Osteoblast (primary cell): ENCODE measurements around the gene PLAAT4. TPM values are rescaled to one million over a fixed set of nuclear protein-coding genes. Genes with fewer than 3 reads are reported as not detected.
"Not testable (repeated sequence)": the region's sequence is repeated elsewhere in the genome, so short reads cannot be mapped to it uniquely, and the experiment has no call there.

ENCODE experiments used
- DNase-seq: peaks from one replicate; pipeline ENCODE4 v3.0.0; 2011; ENCODE audit warnings: low spot score, mixed read lengths; ENCODE audit not compliant: insufficient read length; ENCODE audit errors: missing footprints
- H2AFZ ChIP-seq: 2 replicates; pipeline ENCODE4 v1.6.0; 2011; ENCODE audit warnings: mild to moderate bottlenecking, low read length
- H3K27ac ChIP-seq: 2 replicates; pipeline ENCODE4 v1.5.1; 2011; ENCODE audit warnings: mild to moderate bottlenecking, low read depth, low read length, moderate library complexity
- H3K27me3 ChIP-seq: 2 replicates; pipeline ENCODE4 v1.6.0; 2012; ENCODE audit warnings: mild to moderate bottlenecking, control low read depth, inconsistent platforms, low read length, moderate library complexity; ENCODE audit not compliant: insufficient read depth
- H3K36me3 ChIP-seq: 2 replicates; pipeline ENCODE4 v1.5.1; 2011; ENCODE audit warnings: mild to moderate bottlenecking, low read length, control low read depth, moderate library complexity; ENCODE audit not compliant: insufficient read depth
- H3K4me1 ChIP-seq: 2 replicates; pipeline ENCODE4 v1.5.1; 2011; ENCODE audit warnings: mild to moderate bottlenecking, low read length, control low read depth, moderate library complexity; ENCODE audit not compliant: insufficient read depth
- H3K4me2 ChIP-seq: 2 replicates; pipeline ENCODE4 v1.6.0; 2011; ENCODE audit warnings: mild to moderate bottlenecking, low read length; ENCODE audit not compliant: insufficient read depth
- H3K4me3 ChIP-seq: fragments of 200-600 bp; sonication (generic); 3 replicates; pipeline ENCODE4 v1.5.1; 2012; ENCODE audit warnings: mild to moderate bottlenecking, low read length, inconsistent platforms; ENCODE audit not compliant: insufficient read depth
- H3K79me2 ChIP-seq: 2 replicates; pipeline ENCODE4 v1.6.0; 2012; ENCODE audit warnings: mild to moderate bottlenecking, low read length, control low read depth, inconsistent platforms; ENCODE audit not compliant: insufficient read depth
- H3K9me3 ChIP-seq: 2 replicates; pipeline ENCODE4 v1.5.1; 2011; ENCODE audit warnings: low read depth, low read length, control low read depth
- H4K20me1 ChIP-seq: 2 replicates; pipeline ENCODE4 v1.6.0; 2012; ENCODE audit warnings: mild to moderate bottlenecking, low read length, control low read depth; ENCODE audit not compliant: insufficient read depth
- total RNA-seq: library from RNA; depleted of rRNA; stranded (reverse); fragments of >200 nt; gene quantifications from 2 replicates; pipeline ENCODE4 v1.2.3, GENCODE V29; 2012
- TF ChIP-seq, protein P1 (sequence below): IDR thresholded peaks from 2 replicates; pipeline ENCODE4 v1.5.1; 2011; ENCODE audit warnings: mild to moderate bottlenecking, low read depth, low read length, moderate library complexity; ENCODE audit errors: extremely low read depth

Gene PLAAT4
- total RNA-seq, 1 donor: 26.1 TPM

GRCh38 chr11:63530021-63530420, 6.6 kb upstream of the PLAAT4 start:
- Histone ChIP-seq H3K4me2 (no peak overlapping the region), H3K27me3 (no peaks in the 10 kb centered on the region), H3K4me1 (peaks cover 6% of the 10 kb centered on the region), H3K4me3 (no peak overlapping the region), H3K27ac (no peak overlapping the region), H3K79me2 (no peaks in the 10 kb centered on the region), H4K20me1 (no peaks in the 10 kb centered on the region), H2AFZ (no peak overlapping the region), H3K36me3 (no peaks in the 10 kb centered on the region), H3K9me3 (no peaks in the 10 kb centered on the region)
- DNase-seq: no peak
- TF ChIP-seq, protein P1, sequence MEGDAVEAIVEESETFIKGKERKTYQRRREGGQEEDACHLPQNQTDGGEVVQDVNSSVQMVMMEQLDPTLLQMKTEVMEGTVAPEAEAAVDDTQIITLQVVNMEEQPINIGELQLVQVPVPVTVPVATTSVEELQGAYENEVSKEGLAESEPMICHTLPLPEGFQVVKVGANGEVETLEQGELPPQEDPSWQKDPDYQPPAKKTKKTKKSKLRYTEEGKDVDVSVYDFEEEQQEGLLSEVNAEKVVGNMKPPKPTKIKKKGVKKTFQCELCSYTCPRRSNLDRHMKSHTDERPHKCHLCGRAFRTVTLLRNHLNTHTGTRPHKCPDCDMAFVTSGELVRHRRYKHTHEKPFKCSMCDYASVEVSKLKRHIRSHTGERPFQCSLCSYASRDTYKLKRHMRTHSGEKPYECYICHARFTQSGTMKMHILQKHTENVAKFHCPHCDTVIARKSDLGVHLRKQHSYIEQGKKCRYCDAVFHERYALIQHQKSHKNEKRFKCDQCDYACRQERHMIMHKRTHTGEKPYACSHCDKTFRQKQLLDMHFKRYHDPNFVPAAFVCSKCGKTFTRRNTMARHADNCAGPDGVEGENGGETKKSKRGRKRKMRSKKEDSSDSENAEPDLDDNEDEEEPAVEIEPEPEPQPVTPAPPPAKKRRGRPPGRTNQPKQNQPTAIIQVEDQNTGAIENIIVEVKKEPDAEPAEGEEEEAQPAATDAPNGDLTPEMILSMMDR: no peak

DNA sequence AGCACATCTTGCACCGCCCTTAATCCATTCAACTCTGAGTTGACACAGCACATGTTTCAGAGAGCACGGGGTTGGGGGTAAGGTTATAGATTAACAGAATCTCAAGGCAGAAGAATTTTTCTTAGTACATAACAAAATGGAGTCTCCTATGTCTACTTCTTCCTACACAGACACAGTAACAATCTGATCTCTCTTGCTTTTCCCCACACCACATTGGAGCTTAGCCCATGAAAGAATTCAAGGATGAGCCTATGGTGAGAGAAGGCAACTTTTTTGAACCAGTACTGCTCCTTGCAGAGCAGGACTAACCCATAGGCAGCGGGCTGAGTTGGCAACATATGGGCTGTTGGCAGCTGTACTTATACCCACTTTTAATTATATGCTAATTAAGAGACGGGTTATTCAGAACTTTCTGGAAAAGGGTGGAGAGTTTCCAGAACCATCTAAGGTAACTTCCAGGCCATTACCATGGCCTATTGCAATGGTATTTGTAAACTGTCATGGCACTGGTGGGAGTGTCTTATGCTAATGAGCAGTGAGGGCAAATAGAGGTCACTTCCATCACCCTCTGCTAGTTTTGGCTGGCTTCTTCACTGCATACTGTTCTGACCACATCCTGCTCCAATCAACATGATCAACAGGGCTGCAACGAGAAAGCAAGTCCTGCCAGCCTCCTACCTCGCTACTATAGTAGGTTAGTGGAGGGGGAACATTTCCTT, 5.4 kb upstream of the PLAAT4 start:
- H3K9me3 ChIP-seq, H4K20me1 ChIP-seq, H3K27me3 ChIP-seq, H3K4me1 ChIP-seq, H3K4me3 ChIP-seq, H3K27ac ChIP-seq, H2AFZ ChIP-seq, H3K79me2 ChIP-seq, H3K36me3 ChIP-seq: not testable (repeated sequence)
- DNase-seq: peak; percentile 74
- H3K4me2 ChIP-seq: peak overlapping the region; percentile 58

- H2AFZ ChIP-seq: no peak overlapping the region
- H3K36me3 ChIP-seq: no peaks in the 10 kb centered on the region
- no peaks in the 10 kb centered on the region for H3K27me3 ChIP-seq
- no peak for DNase-seq
- H3K27ac ChIP-seq: no peak overlapping the region
- no peaks in the 10 kb centered on the region for H4K20me1 ChIP-seq
- no peaks in the 10 kb centered on the region for H3K79me2 ChIP-seq
- TF ChIP-seq, protein P1: no peak
- H3K4me2 ChIP-seq: peak overlapping the region; percentile 58
- H3K4me3 ChIP-seq: no peak overlapping the region
- peaks cover 10% of the 10 kb centered on the region for H3K4me1 ChIP-seq
- no peaks in the 10 kb centered on the region for H3K9me3 ChIP-seq
These were observed 4.5 kb upstream of the PLAAT4 start for GRCh38 chr11:63532117-63532516.

- H3K79me2 ChIP-seq: no peaks in the 10 kb centered on the region
- peak overlapping the region; percentile 14 for H2AFZ ChIP-seq
- H3K4me1 ChIP-seq: peaks cover 18% of the 10 kb centered on the region
- H4K20me1 ChIP-seq: no peaks in the 10 kb centered on the region
- no peaks in the 10 kb centered on the region for H3K9me3 ChIP-seq
- H3K27me3 ChIP-seq: no peaks in the 10 kb centered on the region
- no peak overlapping the region for H3K4me2 ChIP-seq
- no peaks in the 10 kb centered on the region for H3K36me3 ChIP-seq
- H3K4me3 ChIP-seq: no peak overlapping the region
- DNase-seq: no peak
- TF ChIP-seq, protein P1: no peak
- no peak overlapping the region for H3K27ac ChIP-seq
These were observed 3.7 kb upstream of the PLAAT4 start for GRCh38 chr11:63532799-63533475.
